ENCODE measurements around the gene TRIP4.

TRIP4 gene

GRCh38 chr15:64443747-64444621 is 56.3 kb downstream of the TRIP4 start:
- in situ Hi-C loops (cut with MboI; ENCODE audit: low pct_unique_long_range_greater_than_20kb, low sequenced_read_pairs, unreplicated experiment) = loop anchor here (25.0 kb wide), 1 partner anchor 218 kb away; no protein-coding TSS in a partner anchor
- no peak for TF ChIP-seq CTCF (IDR thresholded peaks at IDR 0.05; ENCODE audit: extremely low read depth, insufficient read depth, missing control alignments)
- peak; percentile 71 for DNase-seq (ENCODE audit: low spot score)

GRCh38 chr15:64444836-64445235 is 57.2 kb downstream of the TRIP4 start:
- in situ Hi-C loops (cut with MboI; ENCODE audit: low pct_unique_long_range_greater_than_20kb, low sequenced_read_pairs, unreplicated experiment) = loop anchor here (25.0 kb wide), 1 partner anchor 217 kb away; no protein-coding TSS in a partner anchor
- no peak for DNase-seq (ENCODE audit: low spot score)
- TF ChIP-seq CTCF (IDR thresholded peaks at IDR 0.05; ENCODE audit: extremely low read depth, insufficient read depth, missing control alignments) = no peak

- DNase-seq (ENCODE audit: low spot score) = no peak
- TF ChIP-seq CTCF (IDR thresholded peaks at IDR 0.05; ENCODE audit: extremely low read depth, insufficient read depth, missing control alignments) = no peak
- in situ Hi-C loops (cut with MboI; ENCODE audit: low pct_unique_long_range_greater_than_20kb, low sequenced_read_pairs, unreplicated experiment) = loop anchor here (25.0 kb wide), 1 partner anchor 215 kb away; no protein-coding TSS in a partner anchor
These were observed 60.1 kb downstream of the TRIP4 start for GRCh38 chr15:64447536-64448315.

- DNase-seq (ENCODE audit: low spot score) = no peak
- TF ChIP-seq CTCF (IDR thresholded peaks at IDR 0.05; ENCODE audit: extremely low read depth, insufficient read depth, missing control alignments) = no peak
- in situ Hi-C loops (cut with MboI; ENCODE audit: low pct_unique_long_range_greater_than_20kb, low sequenced_read_pairs, unreplicated experiment) = no loop called here
These were observed 65.5 kb downstream of the TRIP4 start for GRCh38 chr15:64452988-64453688.

- in situ Hi-C loops (cut with MboI; ENCODE audit: low pct_unique_long_range_greater_than_20kb, low sequenced_read_pairs, unreplicated experiment) = no loop called here
- no peak for DNase-seq (ENCODE audit: low spot score)
These were observed 66.0 kb downstream of the TRIP4 start for GRCh38 chr15:64453689-64454037.

More at GRCh38 chr15:64453689-64454037, 66.0 kb downstream of the TRIP4 start:
- TF ChIP-seq CTCF (IDR thresholded peaks at IDR 0.05; ENCODE audit: extremely low read depth, insufficient read depth, missing control alignments) = no peak

Measured in GM13977 (cell line).